ENCODE data around the gene CAD. TPM values are rescaled to one million over a fixed set of nuclear protein-coding genes. Genes with fewer than 3 reads are reported as not detected.

CAD gene
- total and polyA plus RNA-seq, 2 donors (not counting 1 experiment from before 2014, with no cell fraction given) = 35.6 to 48.5 TPM

DNA sequence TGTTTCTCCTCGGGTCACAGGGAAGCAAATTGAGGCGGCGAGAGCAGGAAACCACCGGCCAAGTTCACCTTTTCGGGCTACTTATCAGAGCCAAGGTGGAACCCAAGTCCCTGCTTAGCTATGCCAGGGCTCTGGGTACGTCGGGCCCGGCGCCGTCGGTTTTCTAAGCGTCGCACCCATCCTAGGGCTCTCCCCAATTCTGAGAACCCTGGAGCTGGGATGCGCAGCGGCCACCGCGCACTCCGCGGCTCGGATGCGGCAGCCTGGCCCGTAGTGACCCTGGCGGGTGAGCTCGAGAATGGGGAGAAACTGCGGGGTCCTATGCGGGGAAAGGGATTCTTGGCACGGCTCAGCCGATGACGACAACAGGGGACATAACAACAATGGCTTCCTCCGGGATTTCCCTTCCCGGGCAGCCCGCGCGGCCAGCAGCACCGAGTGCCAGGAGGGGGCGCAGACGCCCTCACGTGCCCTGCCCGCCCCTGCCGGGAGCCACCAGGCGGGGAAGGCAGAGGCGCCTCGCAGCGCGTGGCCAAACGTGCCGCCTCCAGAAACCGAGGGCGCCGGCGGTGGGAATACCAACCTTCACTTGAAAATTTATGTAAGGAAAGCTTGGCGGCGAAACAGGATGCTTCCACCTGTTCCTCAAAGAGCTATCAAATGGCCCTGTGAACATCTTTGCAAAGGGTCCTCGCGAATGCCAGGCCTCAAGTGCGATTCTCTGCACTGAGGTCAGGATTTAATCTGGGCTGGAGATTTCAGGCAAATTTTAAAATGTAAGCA is 47.8 kb downstream of the CAD start:
- Mint-ChIP-seq H3K27ac (no peak overlapping the region), H3K4me1 (peaks cover 35% of the 10 kb centered on the region), H3K9me3 (ENCODE audit: insufficient read depth) (no peaks in the 10 kb centered on the region), H3K4me3 (peak overlapping the region; percentile 94), H3K27me3 (peaks cover 47% of the 10 kb centered on the region)
- DNase-seq (peak; percentile 88), ATAC-seq (ENCODE audit: low read depth) (peak; percentile 69)
- H3K27ac ChIP-seq (ENCODE audit: low read length in 2 of 2) = peak overlapping the region in 1 of 2 donors; percentile 59
- no peak for TF ChIP-seq EZH2 (IDR thresholded peaks at IDR 0.05; ENCODE audit: borderline replicate concordance, insufficient read depth, low read depth, low read length, poor library complexity, severe bottlenecking)
- TF ChIP-seq, protein P1, sequence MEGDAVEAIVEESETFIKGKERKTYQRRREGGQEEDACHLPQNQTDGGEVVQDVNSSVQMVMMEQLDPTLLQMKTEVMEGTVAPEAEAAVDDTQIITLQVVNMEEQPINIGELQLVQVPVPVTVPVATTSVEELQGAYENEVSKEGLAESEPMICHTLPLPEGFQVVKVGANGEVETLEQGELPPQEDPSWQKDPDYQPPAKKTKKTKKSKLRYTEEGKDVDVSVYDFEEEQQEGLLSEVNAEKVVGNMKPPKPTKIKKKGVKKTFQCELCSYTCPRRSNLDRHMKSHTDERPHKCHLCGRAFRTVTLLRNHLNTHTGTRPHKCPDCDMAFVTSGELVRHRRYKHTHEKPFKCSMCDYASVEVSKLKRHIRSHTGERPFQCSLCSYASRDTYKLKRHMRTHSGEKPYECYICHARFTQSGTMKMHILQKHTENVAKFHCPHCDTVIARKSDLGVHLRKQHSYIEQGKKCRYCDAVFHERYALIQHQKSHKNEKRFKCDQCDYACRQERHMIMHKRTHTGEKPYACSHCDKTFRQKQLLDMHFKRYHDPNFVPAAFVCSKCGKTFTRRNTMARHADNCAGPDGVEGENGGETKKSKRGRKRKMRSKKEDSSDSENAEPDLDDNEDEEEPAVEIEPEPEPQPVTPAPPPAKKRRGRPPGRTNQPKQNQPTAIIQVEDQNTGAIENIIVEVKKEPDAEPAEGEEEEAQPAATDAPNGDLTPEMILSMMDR (IDR thresholded peaks at IDR 0.05) = peak; percentile 68
- peak overlapping the region; percentile 99 for H3K4me2 ChIP-seq (replicated peaks; ENCODE audit: low read depth, low read length, poor library complexity, severe bottlenecking)
- no peaks in the 10 kb centered on the region for H4K20me1 ChIP-seq (ENCODE audit: control insufficient read depth, insufficient read depth, low read length, poor library complexity, severe bottlenecking)
- H3K36me3 ChIP-seq (replicated peaks in 1 of 2; ENCODE audit: control extremely low read depth in 1 of 2, control insufficient read depth in 1 of 2, extremely low read depth in 1 of 2, insufficient read depth in 2 of 2, low read length in 1 of 2) = no peaks in the 10 kb centered on the region
- peak overlapping the region; percentile 23 to 68 (median 64) for H3K4me3 ChIP-seq (ENCODE audit: control extremely low read depth in 1 of 5, extremely low read depth in 1 of 5, insufficient read depth in 1 of 5, low read depth in 2 of 5, low read length in 4 of 5)
- peak overlapping the region; percentile 91 for H2AFZ ChIP-seq (ENCODE audit: insufficient read depth, low read depth, low read length, poor library complexity, severe bottlenecking)
- 5% methylated on average over 56 of the region's 56 CpGs for WGBS (ENCODE audit: insufficient coverage)
- intact Hi-C loops (cut with micrococcal nuclease) = loop anchor here (1.0 to 5.0 kb wide), 2 partner anchors 15 to 37 kb away; no protein-coding TSS in a partner anchor
- POLR2A ChIA-PET = interaction anchor here (0.7 to 1.1 kb wide), 2 partner anchors 14 to 15 kb away, joined by 3 to 5 read pairs; no protein-coding TSS in a partner anchor
- H3K79me2 ChIP-seq (ENCODE audit: control insufficient read depth, insufficient read depth, low read length) = no peaks in the 10 kb centered on the region
- peaks cover 35 to 38% of the 10 kb centered on the region in 2 donors for H3K4me1 ChIP-seq (ENCODE audit: control insufficient read depth in 2 of 2, insufficient read depth in 2 of 2, low read length in 2 of 2)
- H3K9me3 ChIP-seq (ENCODE audit: control extremely low read depth in 1 of 3, control insufficient read depth in 2 of 3, insufficient read depth in 1 of 3, low read length in 2 of 3) = peaks cover 0 to 4% (median 0%) of the 10 kb centered on the region in 3 donors
- H3K27me3 ChIP-seq (replicated peaks in 1 of 4; ENCODE audit: control extremely low read depth in 1 of 4, control insufficient read depth in 3 of 4, insufficient read depth in 4 of 4, low read length in 3 of 4) = peaks cover 0 to 69% (median 32%) of the 10 kb centered on the region in 4 experiments
- CTCF ChIA-PET = interaction anchor here (0.7 to 6.0 kb wide), 10 partner anchors 9 to 303 kb away, joined by 3 to 50 read pairs (median 4); partner anchors contain the start of gene TRIM54
- H3K9ac ChIP-seq (ENCODE audit: low read length) = peak overlapping the region; percentile 74

DNA sequence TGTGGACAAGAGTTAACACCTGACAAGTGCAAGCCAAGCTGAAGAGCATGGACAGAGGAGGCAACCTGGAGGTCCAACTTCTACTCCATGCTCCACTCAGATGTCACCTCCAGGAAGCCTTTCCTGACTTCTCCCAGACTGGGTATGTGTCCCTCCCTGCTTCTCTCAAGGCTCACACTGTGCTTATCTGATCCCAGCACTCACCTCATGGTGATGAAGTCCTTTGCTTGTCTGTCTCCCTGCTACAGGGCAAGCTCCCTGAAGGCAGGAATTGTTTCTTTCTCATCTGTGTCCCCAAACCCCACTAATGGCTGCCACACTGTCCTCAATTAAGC is 48.3 kb downstream of the CAD start:
- no peak overlapping the region for H3K4me3 Mint-ChIP-seq
- peaks cover 0 to 64% (median 30%) of the 10 kb centered on the region in 4 experiments for H3K27me3 ChIP-seq (replicated peaks in 1 of 4; ENCODE audit: control extremely low read depth in 1 of 4, control insufficient read depth in 3 of 4, insufficient read depth in 4 of 4, low read length in 3 of 4)
- peak overlapping the region in 2 of 5 experiments; percentile 65 to 68 for H3K4me3 ChIP-seq (ENCODE audit: control extremely low read depth in 1 of 5, extremely low read depth in 1 of 5, insufficient read depth in 1 of 5, low read depth in 2 of 5, low read length in 4 of 5)
- ChIA-PET CTCF (interaction anchor here (0.7 to 6.0 kb wide), 11 partner anchors 8 to 304 kb away, joined by 3 to 50 read pairs (median 3); partner anchors contain the start of gene TRIM54), POLR2A (interaction anchor here (0.7 kb wide), 1 partner anchor 14 kb away, joined by 5 read pairs; no protein-coding TSS in a partner anchor)
- no peaks in the 10 kb centered on the region for H3K79me2 ChIP-seq (ENCODE audit: control insufficient read depth, insufficient read depth, low read length)
- peaks cover 0 to 4% (median 0%) of the 10 kb centered on the region in 3 donors for H3K9me3 ChIP-seq (ENCODE audit: control extremely low read depth in 1 of 3, control insufficient read depth in 2 of 3, insufficient read depth in 1 of 3, low read length in 2 of 3)
- no peaks in the 10 kb centered on the region for H4K20me1 ChIP-seq (ENCODE audit: control insufficient read depth, insufficient read depth, low read length, poor library complexity, severe bottlenecking)
- no peaks in the 10 kb centered on the region for H3K9me3 Mint-ChIP-seq (ENCODE audit: insufficient read depth)
- no peaks in the 10 kb centered on the region for H3K36me3 ChIP-seq (replicated peaks in 1 of 2; ENCODE audit: control extremely low read depth in 1 of 2, control insufficient read depth in 1 of 2, extremely low read depth in 1 of 2, insufficient read depth in 2 of 2, low read length in 1 of 2)
- ATAC-seq (ENCODE audit: low read depth) (no peak), DNase-seq (no peak)
- H3K27ac ChIP-seq (ENCODE audit: low read length in 2 of 2) = no peak overlapping the region
- peak overlapping the region; percentile 99 for H3K4me2 ChIP-seq (replicated peaks; ENCODE audit: low read depth, low read length, poor library complexity, severe bottlenecking)
- H2AFZ ChIP-seq (ENCODE audit: insufficient read depth, low read depth, low read length, poor library complexity, severe bottlenecking) = peak overlapping the region; percentile 91
- peaks cover 35% of the 10 kb centered on the region for H3K4me1 Mint-ChIP-seq
- H3K27me3 Mint-ChIP-seq = peaks cover 45% of the 10 kb centered on the region
- peaks cover 35 to 38% of the 10 kb centered on the region in 2 donors for H3K4me1 ChIP-seq (ENCODE audit: control insufficient read depth in 2 of 2, insufficient read depth in 2 of 2, low read length in 2 of 2)
- no peak for TF ChIP-seq EZH2 (IDR thresholded peaks at IDR 0.05; ENCODE audit: borderline replicate concordance, insufficient read depth, low read depth, low read length, poor library complexity, severe bottlenecking)
- TF ChIP-seq, protein P1 (IDR thresholded peaks at IDR 0.05) = no peak
- H3K9ac ChIP-seq (ENCODE audit: low read length) = peak overlapping the region; percentile 74
- intact Hi-C loops (cut with micrococcal nuclease) = loop anchor here (1.0 kb wide), 1 partner anchor 15 kb away; no protein-coding TSS in a partner anchor
- H3K27ac Mint-ChIP-seq = no peak overlapping the region

All from B cell (primary cell).